GM18505 (cell line): ENCODE measurements around the gene ARMC12.
"Not testable (repeated sequence)": the region's sequence is repeated elsewhere in the genome, so short reads cannot be mapped to it uniquely, and the experiment has no call there.

Experiments used
- ATAC-seq: cut with Tn5 transposase; IDR thresholded peaks from one replicate; pipeline ENCODE4 v1.9.1; 2021; ENCODE audit not compliant: unreplicated experiment
- POLR2A ChIP-seq: IDR thresholded peaks from 4 replicates; pipeline ENCODE4 v1.6.1; 2011; ENCODE audit warnings: borderline replicate concordance; ENCODE audit not compliant: insufficient read depth, insufficient read length; ENCODE audit errors: extremely low read depth

ARMC12 gene, protein sequence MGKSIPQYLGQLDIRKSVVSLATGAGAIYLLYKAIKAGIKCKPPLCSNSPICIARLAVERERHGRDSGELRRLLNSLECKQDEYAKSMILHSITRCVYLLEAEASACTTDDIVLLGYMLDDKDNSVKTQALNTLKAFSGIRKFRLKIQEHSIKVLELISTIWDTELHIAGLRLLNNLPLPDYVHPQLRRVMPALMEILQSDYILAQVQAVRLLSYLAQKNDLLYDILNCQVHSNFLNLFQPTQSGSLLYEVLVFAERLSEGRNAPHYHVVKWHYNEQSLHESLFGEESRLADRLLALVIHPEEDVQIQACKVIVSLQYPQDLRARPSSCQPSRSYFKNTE

DNA sequence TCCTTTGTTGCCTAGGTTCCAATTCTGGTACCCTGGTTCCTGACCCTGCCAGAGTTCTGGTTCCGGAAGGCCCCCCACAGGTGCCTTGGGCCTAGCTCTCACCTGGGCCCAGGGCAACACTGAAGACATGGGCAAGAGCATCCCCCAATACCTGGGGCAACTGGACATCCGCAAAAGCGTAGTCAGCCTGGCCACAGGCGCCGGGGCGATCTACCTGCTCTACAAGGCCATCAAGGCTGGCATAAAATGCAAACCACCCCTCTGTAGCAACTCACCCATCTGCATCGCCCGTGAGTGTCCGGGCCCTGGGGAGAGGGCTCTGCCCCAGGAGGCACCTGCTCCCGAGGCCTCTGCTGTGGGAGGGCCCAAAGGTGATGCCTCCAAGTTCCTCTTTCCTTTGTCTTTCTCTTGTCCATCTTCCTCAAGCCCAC is at the start of gene ARMC12:
Gene ARMC12 (plus strand): TSS at position 51 of the 431 bp plus-strand sequence. CDS start 77 bp downstream, at position 128.
- no peak for ATAC-seq
- TF ChIP-seq POLR2A = no peak

DNA sequence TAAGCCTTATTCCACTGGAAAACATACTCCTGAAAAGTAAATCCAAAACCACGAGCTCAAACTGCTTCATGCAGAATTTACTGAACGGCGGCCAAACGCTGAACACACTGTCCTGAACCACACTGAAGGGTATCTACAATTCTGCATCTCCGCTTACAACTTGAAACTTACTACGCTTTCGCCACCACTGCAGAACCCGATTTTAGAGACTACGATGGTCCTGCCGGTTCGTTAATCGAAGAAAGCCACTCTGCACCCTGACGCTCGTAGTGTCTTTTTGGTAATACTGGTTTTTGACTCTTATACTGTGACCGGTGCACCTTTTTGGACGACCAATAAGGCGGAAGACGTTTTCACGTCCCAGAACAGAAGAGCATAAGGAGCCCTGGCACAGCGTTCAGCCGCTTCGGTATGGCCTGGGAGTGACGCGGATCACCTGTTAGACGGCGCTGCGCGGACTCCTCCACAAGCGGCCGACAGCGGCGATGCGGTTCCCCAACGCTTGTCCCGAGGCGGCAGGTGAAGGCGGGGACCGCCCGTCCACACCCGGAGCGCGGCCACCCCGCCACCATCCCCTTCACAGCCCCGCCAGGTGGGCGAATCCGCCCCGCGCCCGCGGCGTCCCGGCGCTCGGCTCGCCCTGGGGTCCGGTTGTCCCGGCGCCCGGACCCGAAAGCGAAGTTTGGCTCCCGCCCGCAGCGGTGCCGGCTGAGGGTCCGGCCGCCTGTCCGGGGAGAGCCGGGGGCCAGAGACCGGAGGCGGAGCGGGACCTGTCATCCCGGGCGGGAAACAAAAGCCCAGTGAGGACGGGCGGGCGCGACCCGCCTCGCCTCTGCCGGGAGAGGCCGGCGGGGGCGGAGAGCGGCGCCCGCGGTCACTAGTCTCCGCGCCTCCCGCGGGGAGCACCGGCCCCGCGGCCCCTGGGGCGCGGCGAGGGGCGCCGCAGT is 48.9 kb upstream of the ARMC12 start:
- peak; percentile 40 for ATAC-seq
- TF ChIP-seq POLR2A = peak; percentile 27

- ATAC-seq = peak; percentile 79
- TF ChIP-seq POLR2A = peak; percentile 88
Measured at GRCh38 chr6:35688605-35689322, 48.1 kb upstream of the ARMC12 start, which contains the start of gene FKBP5. TSS of gene FKBP5 (minus strand) at chr6:35688915. CDS start at chr6:35642824, 46,091 bp downstream.

DNA sequence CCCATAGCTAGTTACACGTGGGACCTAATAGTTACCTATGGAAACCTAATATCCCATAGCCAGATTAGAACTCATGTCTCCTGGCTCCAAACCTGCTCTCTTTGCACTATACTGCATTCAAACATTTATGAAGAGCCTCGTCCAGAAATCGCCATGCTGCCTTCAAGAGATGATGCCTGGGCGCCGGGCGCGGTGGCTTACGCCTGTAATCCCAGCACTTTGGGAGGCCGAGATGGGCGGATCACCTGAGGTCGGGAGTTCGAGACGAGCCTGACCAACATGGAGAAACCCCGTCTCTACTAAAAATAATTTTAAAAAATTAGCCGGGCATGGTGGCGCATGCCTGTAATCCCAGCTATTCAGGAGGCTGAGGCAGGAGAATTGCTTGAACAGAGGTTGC is 46.8 kb upstream of the ARMC12 start:
- ATAC-seq = not testable (repeated sequence)

- ATAC-seq = no peak
- no peak for TF ChIP-seq POLR2A
Measured at GRCh38 chr6:35690484-35690883, 46.3 kb upstream of the ARMC12 start.

DNA sequence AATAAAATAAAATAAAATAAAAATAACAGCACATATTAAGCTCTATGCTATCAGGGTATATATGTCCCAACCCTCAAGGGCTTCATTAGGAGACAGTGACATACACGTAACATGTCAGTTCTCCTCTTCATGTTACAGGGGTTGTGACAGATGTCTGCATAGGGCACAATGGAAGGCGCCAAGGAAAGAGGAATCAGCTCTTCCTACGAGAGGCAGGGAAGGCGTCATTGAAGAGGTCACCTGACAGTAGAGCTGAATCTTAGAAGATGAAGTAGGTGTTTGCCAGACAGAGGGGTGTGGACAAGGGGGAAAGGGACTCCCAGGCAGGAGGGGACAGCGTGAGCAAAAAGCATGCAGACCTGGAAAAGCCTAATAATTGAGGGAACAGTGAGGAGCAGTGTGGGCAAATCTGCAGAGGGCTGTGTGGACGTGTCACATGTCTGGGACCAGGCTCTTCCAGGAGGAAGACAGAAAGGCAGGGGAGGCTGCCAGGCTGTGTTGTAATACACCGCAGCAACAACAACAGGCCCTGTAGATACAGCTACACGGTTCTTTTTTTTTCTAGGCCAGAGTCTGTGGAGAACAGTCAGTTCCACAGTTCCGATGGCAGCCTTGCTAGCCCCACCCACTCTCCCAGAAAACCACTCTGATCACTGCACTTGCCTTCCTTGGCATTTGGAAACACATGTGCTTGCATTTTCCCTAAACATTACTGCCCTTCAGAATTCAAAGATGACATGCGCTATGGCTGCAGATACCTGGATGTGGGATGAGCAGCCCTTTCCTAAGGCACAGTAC is 45.6 kb upstream of the ARMC12 start:
- TF ChIP-seq POLR2A = no peak
- ATAC-seq = no peak

- no peak for TF ChIP-seq POLR2A
- no peak for ATAC-seq
Measured at GRCh38 chr6:35694462-35694861, 42.4 kb upstream of the ARMC12 start.

- not testable (repeated sequence) for ATAC-seq
Measured at GRCh38 chr6:35698430-35698829, 38.4 kb upstream of the ARMC12 start.

GRCh38 chr6:35698858-35699257 is 38.0 kb upstream of the ARMC12 start:
- TF ChIP-seq POLR2A = no peak
- ATAC-seq = no peak

DNA sequence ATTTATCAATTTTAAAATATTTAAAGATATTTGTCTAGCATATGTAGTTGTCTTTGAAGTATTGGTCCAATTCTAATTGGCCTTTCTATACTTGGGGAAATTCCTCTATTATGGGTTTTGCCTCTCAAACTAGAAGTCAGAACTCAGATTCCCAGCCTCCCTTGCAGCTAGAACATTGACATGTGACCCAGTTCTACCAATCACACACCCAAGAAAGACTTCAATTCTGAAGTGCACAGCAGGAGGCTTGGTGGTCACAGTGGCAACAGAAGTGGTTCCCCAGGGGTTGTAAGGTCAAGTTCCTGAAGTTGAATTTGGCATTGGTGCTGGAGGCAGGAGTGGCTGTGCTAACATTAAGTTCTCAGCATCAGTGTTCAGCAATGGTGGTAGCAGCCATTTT is 33.3 kb upstream of the ARMC12 start:
- TF ChIP-seq POLR2A = no peak
- ATAC-seq = no peak

GRCh38 chr6:35706468-35706867 is 30.4 kb upstream of the ARMC12 start:
- ATAC-seq = no peak

GRCh38 chr6:35707714-35708407 is 29.0 kb upstream of the ARMC12 start:
- ATAC-seq = no peak
- no peak for TF ChIP-seq POLR2A

More at GRCh38 chr6:35706468-35706867, 30.4 kb upstream of the ARMC12 start:
- no peak for TF ChIP-seq POLR2A
